MM.1S (cell line): ENCODE measurements around the gene SLC26A6.

Source experiments
- EZH2 ChIP-seq: fragments of 300-600 bp; sonication (generic); optimal IDR thresholded peaks from 2 replicates; pipeline ENCODE3; 2017; ENCODE audit warnings: low read depth, mild to moderate bottlenecking, antibody characterized with exemption, low read length, mixed read lengths
- EZH2phosphoT487 ChIP-seq: fragments of 300-600 bp; sonication (generic); IDR thresholded peaks from 2 replicates; pipeline ENCODE4 v1.6.1; 2018; ENCODE audit warnings: antibody characterized with exemption, low read length
- TF ChIP-seq, protein P1 (sequence below): fragments of 300-600 bp; sonication (generic); IDR thresholded peaks from 2 replicates; pipeline ENCODE4 v1.5.1; 2016; ENCODE audit warnings: antibody characterized with exemption, low read length, mixed read lengths

DNA sequence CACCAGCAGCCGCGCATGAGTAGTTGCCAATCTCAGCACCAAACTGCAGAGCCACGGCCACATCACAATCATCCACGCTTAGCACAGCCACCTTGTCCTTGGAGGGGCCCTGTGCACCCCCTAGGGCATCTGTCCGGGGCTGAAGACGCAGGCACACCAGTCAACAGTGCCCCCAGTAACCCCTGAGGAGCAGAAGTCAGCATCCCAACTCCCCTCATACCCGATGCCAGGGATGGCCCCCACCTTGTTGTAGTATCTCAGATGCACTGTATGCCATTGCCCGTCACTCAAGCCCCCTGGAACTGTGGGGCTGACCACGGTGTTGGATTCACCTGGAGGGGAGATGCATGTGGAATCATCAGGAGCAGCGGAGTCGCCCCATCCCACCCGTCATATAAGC is 19.8 kb upstream of the SLC26A6 start:
- TF ChIP-seq, protein P1, sequence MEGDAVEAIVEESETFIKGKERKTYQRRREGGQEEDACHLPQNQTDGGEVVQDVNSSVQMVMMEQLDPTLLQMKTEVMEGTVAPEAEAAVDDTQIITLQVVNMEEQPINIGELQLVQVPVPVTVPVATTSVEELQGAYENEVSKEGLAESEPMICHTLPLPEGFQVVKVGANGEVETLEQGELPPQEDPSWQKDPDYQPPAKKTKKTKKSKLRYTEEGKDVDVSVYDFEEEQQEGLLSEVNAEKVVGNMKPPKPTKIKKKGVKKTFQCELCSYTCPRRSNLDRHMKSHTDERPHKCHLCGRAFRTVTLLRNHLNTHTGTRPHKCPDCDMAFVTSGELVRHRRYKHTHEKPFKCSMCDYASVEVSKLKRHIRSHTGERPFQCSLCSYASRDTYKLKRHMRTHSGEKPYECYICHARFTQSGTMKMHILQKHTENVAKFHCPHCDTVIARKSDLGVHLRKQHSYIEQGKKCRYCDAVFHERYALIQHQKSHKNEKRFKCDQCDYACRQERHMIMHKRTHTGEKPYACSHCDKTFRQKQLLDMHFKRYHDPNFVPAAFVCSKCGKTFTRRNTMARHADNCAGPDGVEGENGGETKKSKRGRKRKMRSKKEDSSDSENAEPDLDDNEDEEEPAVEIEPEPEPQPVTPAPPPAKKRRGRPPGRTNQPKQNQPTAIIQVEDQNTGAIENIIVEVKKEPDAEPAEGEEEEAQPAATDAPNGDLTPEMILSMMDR: no peak
- TF ChIP-seq EZH2: no peak
- TF ChIP-seq EZH2phosphoT487: no peak
